ENCODE results near the gene COA8.

The COA8 gene

DNA sequence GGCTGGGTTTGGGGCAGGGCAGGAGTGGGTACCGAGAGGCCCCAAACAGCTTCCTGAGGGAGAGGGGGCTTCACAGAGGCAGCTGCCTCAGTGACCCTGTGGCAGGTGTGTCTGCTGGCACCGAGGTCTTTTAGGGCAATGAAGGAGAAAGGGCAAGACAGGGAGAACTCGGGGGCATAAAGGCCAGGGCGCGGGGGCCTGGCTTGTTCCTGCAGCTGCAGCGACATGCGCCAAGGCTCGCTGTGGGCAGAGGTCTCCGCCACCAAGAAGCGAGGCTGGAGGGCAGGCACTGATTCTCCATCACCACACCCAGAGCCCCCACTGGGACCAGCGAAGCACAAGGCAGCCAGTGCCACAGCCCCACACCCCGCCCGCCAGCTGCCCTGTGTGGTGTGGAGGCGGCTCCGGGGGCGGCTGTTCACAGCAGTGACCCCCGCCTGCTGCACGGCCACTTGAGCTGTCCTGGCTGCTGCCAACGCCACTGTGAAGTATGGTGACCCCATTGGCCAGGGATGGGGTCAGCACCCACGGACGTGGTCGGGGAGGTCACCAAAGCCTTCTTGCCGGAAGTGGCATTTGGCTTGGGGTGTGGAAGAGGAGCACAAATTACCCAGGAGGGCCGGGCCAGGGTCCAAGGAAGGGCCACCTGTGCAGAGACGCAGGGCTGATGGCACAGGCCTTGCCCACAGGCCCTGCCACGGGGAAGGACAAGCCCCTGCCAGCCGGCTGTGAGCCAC lies 16.7 kb upstream of the COA8 start:
- no peak for TF ChIP-seq ZNF274 (IDR thresholded peaks at IDR 0.05; ENCODE audit: low read depth, low read length)
- no peak overlapping the region for H3K4me3 ChIP-seq (ENCODE audit: low read length)

DNA sequence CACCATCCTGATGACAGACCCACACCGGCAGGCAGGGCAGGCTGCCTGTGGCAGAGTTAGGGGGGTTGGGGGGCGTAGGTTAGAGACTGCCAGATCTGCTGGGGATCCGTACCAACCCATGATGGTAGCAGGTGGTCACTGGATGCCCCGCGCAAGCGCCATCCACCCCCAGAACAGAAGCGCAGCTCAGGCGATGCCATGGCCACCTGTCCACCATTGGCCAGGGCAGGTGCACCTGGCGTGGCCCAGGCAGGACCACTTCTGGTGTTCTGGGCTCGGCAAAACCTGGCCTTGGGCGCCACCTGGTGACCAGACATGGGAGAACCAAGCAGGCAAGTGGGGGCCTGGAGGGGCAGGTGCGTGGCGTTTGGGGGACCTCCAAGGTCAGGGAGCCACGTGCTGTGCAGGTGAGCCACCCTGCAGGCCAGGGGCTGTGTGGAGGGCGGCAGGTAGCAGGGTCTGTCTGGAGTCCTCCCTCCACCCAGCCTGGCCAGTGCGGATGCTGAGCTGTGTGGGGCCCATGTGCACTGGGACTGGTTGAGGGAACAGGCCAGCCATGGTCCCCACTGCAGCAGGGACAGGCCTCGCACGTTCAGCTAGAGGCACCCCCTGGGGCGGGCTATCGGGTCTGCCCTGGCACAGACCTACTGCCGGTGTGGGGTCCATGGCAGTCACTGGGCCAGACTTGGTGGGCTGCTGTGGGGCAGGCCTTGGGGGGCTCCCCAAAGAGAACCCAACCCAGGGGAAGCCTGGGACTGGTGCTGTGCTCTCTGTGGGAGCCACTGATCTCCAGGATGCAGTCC lies 15.9 kb upstream of the COA8 start:
- no peak for TF ChIP-seq ZNF274 (IDR thresholded peaks at IDR 0.05; ENCODE audit: low read depth, low read length)

DNA sequence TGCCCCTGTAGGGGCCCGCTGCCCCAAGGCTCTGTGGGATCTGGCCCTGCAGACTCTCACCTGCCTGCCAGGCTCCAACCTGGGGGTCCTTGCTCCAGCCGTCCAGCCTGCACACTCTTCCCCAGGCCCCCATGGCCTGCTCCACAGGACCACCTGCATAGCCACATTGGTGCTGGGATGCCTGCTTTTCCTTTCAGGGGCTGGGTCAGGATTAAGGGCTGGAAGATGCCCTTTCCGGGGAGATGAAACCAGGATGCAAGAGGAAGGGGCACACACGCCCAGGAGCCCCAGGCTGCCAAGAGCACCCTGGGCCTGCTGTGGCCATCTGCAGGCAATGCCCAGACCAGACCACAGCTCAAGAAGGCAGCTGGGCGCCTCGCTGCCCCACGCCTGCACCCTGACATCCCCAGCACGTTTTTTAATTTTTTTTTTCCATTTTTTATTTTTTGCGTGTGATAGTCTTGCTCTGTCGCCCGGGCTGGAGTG lies 15.3 kb upstream of the COA8 start:
- no peak overlapping the region for H3K4me3 ChIP-seq (ENCODE audit: low read length)
- TF ChIP-seq ZNF274 (IDR thresholded peaks at IDR 0.05; ENCODE audit: low read depth, low read length) = no peak

More for the DNA sequence above, 15.9 kb upstream of the COA8 start:
- no peak overlapping the region for H3K4me3 ChIP-seq (ENCODE audit: low read length)

DNA sequence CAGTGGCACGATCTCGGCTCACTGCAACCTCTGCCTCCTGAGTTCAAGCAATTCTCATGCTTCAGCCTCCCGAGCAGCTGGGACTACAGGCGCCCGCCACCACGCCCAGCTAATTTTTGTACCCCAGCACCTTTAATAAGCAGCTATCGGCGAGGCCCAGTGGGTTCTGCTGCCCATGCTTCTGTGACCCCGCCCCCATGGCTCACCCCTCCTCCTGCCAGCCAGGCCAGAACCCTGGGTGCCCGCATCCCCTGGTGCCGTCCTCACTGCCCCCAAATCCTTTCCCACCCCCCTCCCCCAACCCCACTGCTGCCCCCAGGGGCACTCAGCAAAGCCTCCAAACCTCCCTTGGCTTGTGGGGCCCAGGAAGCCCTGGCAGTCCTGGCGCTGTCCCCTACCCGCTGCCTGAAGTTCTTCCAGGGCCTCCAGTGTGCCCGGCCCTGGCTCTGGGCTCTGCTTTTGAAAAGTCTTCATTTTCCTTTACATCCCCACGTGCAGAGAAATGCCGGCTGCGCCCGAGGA lies 14.8 kb upstream of the COA8 start:
- TF ChIP-seq ZNF274 (IDR thresholded peaks at IDR 0.05; ENCODE audit: low read depth, low read length) = no peak
- no peak overlapping the region for H3K4me3 ChIP-seq (ENCODE audit: low read length)

DNA sequence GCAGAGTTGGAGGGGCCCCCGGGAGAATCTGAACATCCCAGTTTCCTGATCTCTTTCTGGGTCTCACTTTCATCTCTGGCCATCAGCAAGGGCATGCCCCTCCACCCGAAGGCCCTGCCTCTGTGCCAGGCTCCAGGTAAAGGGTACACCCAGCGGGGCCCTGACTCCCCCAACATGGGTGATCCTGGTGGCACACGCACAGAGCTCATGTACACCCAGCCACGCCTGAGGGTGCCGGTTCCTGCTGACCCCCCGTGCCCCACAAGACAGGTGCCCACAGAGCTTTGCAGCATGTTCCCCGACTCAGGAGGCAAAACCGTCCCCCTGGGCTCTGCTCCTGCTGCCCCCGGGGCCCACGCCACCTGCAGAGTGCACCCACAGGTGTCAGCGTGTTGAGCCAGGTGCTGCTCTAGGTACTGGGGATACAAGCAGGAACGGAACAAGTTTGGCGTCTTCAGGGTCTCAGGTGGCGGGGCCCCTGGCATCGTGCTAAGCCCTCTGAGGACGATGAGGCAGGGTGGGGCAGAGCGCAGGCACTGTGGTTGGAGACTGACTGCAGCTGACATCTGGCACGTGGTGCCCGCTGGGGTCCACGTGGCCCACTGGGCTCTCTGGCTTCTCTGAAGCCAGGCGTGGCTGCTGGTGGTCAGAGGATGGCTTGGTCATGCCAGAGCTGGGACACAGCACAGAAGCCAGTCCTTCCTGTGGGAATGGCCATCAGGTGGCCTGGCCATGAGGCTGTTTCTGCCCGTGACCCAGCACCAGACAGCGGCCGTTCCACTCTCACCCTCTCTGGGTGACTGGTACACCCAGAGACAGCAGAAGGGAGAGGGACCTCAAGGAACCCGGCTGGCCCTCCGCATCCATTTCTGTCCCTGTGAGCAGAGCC lies 14.1 kb upstream of the COA8 start:
- TF ChIP-seq ZNF274 (IDR thresholded peaks at IDR 0.05; ENCODE audit: low read depth, low read length) = no peak

DNA sequence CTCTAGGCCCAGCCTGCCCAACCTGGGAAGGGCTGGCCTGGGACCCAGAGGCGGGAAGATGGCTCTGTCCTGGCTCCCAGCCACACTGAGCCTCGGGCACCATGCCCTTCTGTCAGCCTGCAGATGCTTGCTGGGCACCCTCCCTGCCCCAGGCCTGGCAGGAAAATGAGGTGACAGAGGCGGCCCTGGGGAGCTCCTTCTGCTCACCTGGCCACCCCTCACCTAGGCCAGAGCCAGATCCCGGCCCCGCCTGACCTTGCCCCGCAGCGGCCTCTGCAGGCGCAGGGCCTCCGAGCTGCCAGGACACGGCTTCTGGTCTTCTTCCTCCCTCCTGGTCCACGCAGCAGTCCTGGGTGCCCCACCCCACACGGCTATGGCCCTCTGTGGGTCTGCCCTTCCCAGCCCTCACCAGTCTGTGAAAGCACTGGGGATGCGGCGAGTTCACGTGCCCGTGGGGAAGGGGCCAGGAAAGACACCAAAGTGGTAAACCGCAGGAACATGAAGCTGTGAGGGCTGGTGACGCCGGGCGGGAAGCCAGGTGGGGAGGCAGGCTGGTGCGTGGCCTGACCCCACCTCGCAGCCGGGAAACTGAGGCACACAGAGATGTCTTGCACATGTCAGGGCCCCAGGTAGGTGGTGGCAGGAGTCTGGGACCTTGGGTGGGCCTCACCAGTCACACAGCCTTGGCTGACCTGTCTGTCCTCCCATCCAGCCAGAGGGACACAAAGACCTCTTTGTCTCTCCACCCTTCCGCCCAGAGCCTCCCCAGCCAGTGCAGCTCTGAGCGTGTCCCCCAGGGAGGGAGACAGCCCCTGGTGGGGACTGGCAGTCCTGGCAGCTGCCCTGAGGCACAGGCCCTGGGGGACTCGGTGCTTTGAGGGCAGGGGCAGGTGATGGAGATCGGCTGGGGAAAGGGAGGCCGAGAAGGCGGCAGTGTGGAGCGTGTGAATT lies 13.1 kb upstream of the COA8 start:
- TF ChIP-seq ZNF274 (IDR thresholded peaks at IDR 0.05; ENCODE audit: low read depth, low read length) = no peak
- no peak overlapping the region for H3K4me3 ChIP-seq (ENCODE audit: low read length)

More for the DNA sequence above, 14.1 kb upstream of the COA8 start:
- no peak overlapping the region for H3K4me3 ChIP-seq (ENCODE audit: low read length)

DNA sequence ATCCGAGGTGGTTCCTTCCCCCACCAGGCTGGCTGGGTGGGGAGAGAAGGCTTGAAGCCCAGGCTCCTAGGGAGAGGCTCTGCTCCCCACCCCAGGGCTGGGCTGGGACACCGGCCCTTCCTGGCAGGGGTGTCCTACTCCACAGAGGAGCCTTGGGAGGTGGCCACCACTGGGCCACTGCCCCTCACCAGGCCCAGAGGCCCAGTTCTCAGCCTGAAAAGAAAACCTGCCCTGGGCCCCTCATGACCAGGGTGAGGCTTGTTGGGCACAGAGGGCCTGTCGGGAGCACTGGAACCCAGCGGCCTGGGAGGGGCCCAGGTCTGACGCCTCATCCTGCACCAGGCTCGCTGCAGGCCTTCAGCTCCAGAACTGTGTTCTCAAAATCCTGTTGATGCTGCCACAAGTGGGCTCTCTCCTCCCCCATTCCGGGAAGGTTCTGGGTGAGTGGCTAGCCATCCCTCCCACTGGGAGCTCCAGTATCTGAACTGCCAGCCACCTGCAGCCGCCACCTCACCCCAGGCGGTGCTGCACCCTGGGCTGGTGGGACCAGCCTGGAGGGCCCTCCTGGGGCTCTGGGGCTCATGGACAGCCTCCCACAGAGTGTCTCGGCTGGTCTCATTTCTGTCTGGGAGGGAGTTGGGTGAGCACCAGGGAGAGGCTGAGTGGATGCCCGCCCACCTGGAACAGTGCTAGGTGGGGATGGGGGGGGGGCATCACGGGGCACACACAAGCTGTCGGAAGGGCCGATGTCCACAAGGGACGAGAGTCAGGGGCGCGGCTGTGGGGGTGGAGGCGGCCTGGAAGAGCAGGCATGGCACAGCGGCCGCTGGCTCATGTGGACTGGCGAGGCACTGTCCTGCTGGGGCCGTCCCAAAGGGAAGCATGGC lies 12.1 kb upstream of the COA8 start:
- H3K4me3 ChIP-seq (ENCODE audit: low read length) = no peak overlapping the region
- no peak for TF ChIP-seq ZNF274 (IDR thresholded peaks at IDR 0.05; ENCODE audit: low read depth, low read length)

DNA sequence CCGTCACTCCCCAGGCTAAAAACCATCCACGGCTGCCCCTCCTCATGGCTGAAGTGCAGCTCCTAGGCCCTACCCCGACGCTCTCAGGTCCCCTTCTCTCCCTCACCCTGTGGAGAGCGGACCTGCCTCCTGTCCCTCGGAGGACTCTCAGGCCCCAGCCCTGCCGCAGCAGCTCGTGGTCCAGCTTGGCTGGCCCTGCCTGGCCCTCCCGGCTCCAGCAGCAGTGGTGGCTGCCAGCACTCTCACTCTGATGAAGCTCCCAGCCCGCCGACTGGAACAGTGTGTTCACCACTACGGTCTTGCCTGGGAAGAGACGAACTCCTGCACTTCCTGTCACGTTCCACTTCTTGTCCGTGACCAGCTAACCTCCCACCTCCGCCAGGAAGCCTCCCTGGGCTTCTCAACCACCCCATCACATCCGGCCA lies 11.4 kb upstream of the COA8 start:
- TF ChIP-seq ZNF274 (IDR thresholded peaks at IDR 0.05; ENCODE audit: low read depth, low read length) = no peak
- H3K4me3 ChIP-seq (ENCODE audit: low read length) = no peak overlapping the region

DNA sequence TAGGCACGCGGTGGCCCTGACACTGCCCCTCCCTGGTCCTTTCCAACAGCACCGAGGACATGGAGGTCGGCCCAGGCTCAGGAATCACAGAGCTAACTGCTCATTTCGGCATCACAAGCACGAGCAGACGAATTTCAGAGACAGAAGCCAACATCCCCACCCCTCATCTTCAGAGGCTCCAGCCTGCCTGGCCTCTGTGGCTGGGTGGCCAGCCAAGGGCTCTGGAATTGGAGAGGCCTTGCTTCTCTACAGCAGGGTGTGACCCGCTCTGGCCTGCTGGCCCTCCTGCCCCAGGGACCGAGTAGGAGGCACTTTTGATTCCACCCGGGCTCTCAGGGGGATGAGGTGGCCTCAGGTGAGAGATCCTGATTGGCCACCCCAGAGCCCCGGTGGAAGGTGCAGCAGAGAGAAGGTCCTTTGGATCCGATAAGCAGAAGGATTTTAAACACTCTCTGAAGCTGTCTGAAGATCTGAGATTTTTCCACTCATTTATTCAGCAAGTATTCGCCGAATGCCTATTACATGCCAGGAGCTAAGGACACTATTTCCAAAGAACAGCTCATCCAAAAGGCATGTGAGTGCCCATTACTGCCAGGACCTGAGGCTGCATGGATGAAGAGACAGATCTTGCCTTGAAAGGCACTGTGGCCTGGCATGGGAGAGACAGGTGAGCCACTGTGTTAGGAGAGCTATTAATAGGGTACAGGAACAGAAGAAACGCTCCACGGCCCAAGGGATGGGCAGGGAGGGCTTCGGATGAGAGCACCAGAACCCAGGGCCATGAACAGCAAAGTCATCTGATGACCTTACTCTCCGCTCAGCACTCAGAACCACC lies 10.5 kb upstream of the COA8 start:
- H3K4me3 ChIP-seq (ENCODE audit: low read length) = no peak overlapping the region
- TF ChIP-seq ZNF274 (IDR thresholded peaks at IDR 0.05; ENCODE audit: low read depth, low read length) = no peak

DNA sequence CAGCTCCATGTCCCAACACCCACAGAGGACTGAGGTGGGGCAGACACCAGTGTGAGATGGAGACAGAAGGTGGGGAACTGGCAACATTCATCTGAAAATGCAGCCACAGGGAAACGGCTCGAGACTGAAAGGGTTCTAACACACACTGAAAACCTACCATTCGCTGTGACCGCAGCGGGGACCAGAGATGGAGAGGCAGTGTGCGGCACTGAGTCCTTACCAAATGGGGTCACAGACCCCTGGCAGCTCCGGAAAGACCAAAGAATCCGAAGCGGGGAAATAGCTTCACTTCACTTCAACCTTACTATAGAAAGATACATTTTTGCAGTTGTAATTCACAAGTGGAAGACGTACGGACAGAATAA lies 9.9 kb upstream of the COA8 start:
- TF ChIP-seq ZNF274 (IDR thresholded peaks at IDR 0.05; ENCODE audit: low read depth, low read length) = no peak
- no peak overlapping the region for H3K4me3 ChIP-seq (ENCODE audit: low read length)
